Fibroblast of peridontal ligament (primary cell): ENCODE results near the gene MAP3K20.
"Not testable (repeated sequence)": the region's sequence is repeated elsewhere in the genome, so short reads cannot be mapped to it uniquely, and the experiment has no call there.

Source experiments
- DNase-seq: peaks from one replicate; pipeline ENCODE4 v3.0.0-alpha.2; 2010; ENCODE audit errors: extremely low read depth

Gene MAP3K20

DNA sequence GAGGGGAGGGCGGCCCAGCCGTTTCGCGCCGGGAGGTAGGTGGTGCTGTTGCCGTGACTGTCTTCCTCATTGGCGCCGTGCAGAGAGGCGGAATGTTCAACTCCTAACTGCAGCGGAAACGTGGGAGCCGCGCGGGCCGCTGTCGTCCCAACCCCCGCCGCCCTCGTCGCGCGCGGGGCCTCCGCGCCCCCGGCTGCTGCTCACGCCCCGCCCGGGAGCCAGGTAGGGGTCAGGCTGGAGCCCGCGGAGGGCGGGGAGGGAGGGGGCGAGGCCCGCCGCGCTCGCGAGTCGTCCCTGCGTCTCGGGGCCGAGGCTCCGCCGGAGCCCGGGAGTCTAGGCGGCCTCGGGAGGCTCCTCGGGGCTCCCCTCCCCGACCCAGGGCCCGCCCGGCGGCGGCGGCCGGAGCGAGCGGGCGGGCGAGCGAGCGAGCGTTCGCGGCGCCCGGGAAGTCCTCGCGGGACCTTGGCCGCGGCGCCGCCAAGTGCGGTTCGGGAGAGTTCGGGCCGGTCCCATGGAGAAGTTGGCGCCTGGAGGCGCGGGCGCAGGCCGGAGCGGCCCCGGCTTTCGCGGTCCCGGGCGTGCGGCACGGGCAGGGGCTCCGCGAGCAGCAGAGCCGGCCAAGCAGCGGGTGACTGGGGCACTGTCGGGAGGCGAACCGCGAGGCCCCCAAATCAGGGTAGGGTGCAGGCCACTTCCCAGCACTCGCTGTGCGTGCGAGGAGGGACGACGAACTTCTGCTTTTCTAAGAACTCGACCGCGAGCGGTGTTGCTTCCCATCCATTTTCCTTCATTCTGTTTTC, at the start of gene MAP3K20:
Gene MAP3K20 (plus strand): TSS at position 66 of the 800 bp plus-strand sequence. CDS start 15,186 bp downstream, outside the sequence.
- DNase-seq, result peak; percentile 76

DNA sequence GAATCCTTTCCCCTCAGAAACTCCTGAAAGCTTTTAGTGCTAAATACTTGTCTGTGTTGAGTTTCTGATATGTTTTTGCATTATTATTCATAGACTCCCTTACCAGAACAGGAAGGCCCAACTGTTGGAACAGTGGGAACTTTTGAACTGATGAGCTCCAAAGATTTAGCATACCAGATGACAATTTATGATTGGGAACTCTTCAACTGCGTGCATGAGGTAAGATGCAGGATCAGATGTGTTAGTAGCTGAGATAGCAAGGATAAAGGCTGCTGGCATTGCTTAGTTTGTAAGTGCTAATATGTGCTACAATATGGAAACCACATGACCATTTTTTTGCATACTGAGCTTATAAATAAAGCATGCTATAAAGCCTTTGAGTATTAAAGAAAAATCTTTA, 49.2 kb upstream of the MAP3K20 start:
- no peak for DNase-seq

DNA sequence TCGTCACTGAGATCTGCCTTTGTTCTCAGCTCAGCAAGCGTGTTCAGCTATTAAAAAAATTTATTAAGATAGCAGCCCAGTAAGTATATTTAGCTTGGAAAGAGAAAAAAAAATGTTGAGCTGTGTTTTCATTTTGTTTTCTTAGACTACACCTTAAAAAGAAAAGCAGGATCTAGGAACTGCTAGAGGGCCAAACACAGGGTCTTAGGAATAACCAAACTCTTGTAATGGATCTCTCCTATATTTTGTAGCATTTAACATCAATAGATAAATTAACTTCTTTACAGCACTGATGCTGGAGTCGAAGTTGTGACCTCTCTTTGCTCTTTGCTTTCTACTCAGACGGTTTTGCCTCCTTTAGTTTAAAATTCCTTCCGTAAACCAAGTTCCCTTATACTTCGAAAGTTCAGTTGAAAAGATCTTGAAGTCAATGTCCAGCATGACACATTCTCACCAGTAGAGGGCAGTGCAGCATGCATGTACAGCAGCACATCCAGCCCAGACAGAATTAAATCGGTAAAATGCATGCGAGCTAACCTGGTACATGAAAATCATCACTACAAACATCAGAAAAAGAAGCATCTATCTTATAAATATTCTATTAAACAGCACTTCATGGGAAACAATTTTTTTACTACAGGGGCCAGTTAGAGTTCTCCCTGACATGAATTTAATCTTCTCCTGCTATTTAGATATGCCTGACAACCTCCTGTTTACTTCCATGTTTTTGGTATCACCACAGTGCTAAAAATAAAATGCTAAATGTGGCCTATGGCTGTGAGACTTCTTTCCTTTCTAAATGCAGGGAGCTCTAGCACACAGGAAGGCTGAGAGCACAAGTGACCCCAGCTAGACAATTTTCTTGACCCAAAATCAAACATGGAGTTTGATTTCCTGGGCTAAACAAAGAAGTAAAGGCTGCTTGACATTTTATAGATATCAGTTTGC, 48.2 kb upstream of the MAP3K20 start:
- DNase-seq, result peak; percentile 98

DNA sequence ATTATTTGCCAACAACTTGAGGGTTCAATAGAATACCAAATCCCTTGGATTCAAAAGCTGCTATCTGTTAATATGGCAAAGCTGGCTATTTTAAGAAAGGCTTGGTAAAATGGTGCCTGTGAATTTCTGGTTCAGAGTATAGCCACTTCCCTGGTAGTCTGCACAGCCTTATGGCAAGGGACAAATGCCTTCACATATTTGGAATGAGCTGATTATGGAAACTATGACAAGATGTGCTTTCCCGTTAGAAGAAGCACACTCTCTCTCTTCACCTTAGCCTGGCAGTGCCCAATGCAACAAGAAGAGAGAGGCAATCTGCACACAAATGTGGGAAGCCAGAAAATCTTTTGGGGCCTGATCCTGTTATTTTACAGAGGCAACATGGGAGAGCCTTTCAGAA, 47.5 kb upstream of the MAP3K20 start:
- peak; percentile 17 for DNase-seq

GRCh38 chr2:173028671-173029070, 47.0 kb upstream of the MAP3K20 start:
- peak; percentile 95 for DNase-seq

DNA sequence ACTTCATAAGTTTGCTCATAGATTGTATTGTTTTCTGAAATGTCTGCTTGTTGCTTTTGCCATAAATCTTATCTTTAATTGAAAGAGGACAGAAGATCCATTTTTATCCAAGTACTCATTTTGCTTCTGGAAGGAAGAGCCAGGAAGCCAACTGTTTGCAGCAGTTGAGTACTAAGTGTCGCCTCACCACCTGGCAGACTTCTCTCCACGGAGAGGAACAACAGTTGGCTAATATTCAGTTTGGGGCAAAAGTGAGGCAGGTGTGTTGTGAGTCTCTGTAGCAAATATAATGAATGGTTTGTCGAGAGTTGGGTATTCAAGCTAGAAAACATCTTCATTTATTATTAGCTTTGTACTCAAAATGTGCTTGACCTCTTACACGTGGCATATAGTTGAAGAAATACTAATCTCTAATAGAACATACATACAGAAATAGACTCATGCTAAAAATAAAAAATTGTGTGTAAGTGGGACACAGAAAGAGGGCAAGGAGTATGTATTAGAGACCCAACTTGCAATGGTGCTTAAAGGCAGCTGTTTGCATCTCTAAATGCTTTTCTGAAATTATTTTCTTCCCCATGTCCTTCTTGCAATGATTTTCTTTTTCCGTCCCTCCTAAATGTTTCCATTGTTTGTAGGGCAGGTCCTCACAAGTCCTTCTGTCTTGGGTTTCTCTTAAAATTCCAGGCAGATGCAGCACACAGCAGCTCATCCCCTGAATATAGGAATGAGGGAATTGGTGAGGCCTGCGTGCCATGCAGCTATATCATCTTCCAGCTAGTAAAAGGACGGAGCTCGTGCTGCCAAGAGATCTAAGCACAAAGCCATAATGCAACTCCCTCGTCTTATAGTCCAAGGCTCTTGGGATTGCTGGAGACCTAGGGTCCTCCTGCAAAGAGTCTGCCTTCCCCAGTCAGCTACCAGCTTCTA, 44.8 kb upstream of the MAP3K20 start:
- DNase-seq, result no peak

- no peak for DNase-seq
Observed at GRCh38 chr2:173032032-173032431, 43.6 kb upstream of the MAP3K20 start.

GRCh38 chr2:173033084-173033483, 42.6 kb upstream of the MAP3K20 start:
- DNase-seq, result peak; percentile 82

DNA sequence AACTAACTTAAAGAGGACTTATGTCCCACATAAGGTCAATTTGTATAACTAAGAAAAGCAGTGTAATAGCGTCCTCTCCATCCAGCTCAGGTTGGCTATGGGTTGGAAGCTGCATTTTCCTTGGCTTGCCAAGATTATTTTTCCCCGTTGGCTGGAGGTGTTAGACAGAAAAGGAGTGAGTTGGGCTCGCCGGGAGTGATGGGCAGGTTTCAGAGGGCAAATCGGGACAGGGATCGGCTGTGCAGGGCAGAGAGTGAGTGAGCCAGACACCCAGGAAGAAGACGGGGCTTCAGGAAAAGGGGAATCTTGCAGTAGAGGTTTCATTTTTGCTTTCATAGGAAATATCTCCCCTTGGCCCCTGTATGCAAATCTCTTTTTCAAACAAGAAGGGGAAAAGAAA, 41.5 kb upstream of the MAP3K20 start:
- DNase-seq, result no peak

DNA sequence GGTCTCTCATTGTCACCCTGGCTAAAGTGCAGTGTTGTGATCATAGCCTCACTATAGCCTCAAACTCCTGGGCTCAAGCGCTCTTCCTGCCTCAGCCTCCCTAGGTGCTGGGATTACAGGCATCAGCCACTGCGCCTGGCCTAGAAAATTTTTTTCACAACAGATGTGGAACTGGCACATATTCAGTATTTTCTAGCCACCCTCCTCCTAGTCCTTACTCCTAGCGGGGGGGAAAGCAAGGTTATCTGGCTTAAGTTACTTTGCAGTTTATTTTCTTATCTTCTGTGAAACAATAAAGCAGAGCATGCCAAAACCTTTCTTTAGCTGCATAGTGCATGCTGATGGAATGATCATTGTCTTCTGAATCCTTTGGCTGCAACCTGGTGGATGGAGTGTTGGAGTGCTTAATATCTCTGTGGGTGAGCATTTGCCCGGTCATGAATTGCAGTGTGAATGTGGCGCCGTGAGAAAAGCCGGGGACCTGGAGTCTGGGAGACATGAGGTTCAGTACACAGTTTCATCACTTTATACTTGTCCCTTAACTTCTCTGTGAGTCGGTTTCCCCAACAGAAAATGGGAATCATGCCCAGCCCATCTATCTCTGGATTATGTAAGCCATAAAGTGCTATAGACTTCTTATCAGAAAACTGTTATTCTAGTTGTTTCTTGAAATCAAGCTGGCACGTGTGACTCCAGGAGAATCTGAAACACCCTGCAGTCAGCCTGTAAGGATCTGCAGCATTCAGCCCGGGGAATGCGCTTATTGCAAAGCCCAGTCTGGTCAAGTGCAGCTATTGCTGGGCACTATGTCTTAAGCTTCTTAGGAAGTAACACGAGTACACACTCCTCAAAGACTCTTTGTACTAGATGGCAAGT, 38.2 kb upstream of the MAP3K20 start:
- no peak for DNase-seq

- not testable (repeated sequence) for DNase-seq
Observed at GRCh38 chr2:173038257-173038656, 37.4 kb upstream of the MAP3K20 start.

GRCh38 chr2:173040729-173041128, 34.9 kb upstream of the MAP3K20 start:
- DNase-seq, result no peak

DNA sequence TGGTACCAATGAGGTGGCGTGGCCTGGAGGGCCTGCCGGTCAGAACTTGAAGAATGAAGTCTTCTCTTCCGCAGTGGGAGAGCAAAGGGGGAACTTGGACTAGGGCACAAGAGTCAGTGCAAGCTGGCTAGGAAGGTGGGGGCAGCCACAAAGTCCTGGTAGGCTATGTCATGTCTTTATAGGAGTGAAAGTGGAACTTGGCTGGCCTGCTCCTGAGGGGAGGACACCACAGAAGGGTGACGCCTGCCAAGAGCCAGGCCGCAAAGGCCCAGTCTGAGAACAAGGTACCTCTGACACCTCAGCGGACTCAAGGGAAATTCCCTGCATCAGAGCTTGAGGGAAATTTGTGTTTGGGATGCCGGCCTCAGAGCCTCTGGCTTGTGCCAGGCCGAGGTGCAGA, 32.2 kb upstream of the MAP3K20 start:
- DNase-seq, result no peak

DNA sequence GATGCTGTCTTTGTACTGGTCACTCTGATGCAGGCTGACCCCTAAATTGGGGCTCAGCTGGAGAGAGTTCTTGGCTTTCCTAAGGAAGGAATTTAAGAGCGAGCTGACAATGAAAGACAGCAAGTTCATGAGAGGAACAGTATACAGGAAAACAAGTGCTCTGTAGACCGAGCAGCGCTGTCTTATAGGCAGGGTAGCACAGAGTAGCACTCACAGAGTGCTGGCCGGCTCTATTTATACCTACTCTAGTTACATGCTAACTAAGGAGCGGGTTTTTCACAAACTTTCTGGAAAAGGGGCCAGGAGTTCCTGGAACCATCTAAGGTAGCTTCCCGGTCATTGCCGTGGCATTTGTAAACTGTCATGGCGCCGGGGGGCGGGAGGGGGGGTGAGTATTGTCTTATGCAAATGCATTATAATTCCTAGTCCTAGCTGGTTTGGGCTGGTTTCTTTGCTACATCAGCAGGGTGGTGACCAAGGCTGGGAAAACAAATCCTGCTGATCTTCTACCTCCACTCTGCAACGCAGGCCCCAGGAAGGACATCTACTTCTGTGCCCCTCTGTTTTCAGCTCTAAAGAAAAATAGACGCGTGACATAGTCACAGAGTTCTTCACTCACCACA, 31.6 kb upstream of the MAP3K20 start:
- no peak for DNase-seq

DNA sequence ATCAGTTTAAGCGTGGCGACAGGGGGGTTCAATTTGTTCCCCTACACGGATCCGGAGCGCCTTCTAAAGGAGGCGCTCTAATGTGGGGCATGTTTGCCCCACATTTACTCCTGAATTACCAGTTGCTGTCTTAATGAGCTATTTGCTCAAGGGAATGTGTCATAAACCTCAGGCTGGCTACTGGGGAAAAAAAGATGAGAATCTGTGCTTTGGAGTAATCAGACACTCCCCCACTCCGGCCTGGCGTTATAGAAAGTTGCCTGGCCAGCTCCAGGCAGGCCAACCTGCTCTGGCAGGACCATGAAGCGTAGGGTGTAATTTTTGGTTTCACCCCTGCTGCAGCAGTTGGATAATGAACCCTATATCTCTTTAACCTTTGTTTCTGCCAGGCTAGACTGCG, 31.0 kb upstream of the MAP3K20 start:
- no peak for DNase-seq

GRCh38 chr2:173045181-173045580, 30.5 kb upstream of the MAP3K20 start:
- DNase-seq, result peak; percentile 26

DNA sequence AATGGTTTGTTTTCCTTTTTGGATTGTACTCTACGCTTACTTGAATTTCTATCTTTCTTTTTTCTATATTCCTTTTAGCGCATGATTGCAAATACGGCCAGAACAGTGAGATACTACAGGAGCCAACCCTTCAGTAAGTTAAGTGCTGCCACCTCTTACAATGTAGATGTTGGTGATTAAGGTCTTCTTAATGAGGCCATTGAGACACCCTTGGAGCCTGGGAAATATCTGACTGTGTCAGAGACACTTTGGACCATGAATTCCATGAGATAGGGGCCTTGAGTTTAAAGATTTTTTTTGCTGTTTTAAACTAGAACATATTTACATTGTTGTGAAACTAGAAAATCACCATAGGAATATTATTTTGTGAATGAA, 27.1 kb upstream of the MAP3K20 start:
- no peak for DNase-seq

DNA sequence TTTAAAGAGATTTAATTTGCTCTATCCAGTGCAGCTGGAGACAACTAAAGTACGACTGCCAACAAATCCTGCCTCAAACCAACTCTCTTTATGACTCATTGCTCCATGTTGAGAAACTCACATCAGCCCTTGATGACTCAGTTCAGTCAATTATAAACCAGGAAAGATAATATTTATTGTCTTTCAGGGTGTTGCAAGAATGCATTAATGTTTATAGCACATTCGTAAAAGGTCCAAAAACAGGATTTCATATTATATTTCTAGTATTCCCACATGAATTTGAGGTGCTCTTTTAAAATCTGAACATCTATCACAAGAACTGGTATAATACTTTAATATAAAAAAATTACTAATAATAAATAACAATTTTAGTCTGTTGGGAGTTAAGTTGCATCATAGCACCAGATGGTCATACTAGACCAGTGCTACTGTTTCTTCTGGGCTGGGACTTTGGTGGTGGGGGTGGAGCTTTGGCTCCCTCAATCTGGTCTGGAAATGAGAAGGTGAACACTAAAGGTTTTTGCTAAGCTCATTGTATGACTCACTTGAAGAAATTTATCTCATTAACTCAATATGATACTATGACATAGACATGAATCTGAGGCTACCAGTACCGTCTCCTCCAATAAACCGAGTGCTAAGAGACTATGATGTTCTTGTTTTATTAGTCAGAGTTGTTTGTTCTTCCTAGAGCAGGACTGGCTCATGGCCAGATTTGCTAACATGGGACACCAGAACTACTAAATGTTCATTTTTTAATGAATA, 26.6 kb upstream of the MAP3K20 start:
- peak; percentile 99 for DNase-seq

GRCh38 chr2:173049831-173050230, 25.8 kb upstream of the MAP3K20 start:
- no peak for DNase-seq
